C4-2B (cell line): Measurements from ENCODE around the gene FRMD3.

Experiments used
- ZFX ChIP-seq: fragments of 450-650 bp; IDR thresholded peaks from 2 replicates; pipeline ENCODE4 v1.6.1; 2017
- TF ChIP-seq, protein P1 (sequence below): fragments of 450-650 bp; conservative IDR thresholded peaks from 2 replicates; pipeline ENCODE4 v1.5.1; 2017; ENCODE audit warnings: mild to moderate bottlenecking

DNA sequence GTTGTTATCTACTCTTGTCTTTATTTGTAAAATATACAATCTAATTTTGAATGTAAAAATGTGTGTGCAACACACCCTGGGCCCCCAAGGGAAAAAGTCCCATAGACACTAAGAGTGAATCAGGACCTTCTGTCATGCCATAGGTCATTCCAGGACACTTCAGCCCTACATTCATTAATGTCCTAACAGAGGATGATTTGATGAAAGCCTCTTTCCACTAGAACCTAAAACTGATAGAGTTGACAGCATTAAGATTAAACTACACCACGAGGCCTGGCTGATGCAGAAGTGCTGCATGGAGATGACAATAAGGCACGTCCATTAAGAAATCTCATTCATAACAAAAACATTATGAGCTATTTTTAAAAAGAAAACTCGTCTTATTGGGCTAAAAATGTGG is 46.2 kb downstream of the FRMD3 start:
- TF ChIP-seq, protein P1, sequence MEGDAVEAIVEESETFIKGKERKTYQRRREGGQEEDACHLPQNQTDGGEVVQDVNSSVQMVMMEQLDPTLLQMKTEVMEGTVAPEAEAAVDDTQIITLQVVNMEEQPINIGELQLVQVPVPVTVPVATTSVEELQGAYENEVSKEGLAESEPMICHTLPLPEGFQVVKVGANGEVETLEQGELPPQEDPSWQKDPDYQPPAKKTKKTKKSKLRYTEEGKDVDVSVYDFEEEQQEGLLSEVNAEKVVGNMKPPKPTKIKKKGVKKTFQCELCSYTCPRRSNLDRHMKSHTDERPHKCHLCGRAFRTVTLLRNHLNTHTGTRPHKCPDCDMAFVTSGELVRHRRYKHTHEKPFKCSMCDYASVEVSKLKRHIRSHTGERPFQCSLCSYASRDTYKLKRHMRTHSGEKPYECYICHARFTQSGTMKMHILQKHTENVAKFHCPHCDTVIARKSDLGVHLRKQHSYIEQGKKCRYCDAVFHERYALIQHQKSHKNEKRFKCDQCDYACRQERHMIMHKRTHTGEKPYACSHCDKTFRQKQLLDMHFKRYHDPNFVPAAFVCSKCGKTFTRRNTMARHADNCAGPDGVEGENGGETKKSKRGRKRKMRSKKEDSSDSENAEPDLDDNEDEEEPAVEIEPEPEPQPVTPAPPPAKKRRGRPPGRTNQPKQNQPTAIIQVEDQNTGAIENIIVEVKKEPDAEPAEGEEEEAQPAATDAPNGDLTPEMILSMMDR, result no peak
- TF ChIP-seq ZFX, result no peak
